ENCODE results near the gene ZNRD2.
A peak's percentile ranks its signal among the peaks of the same experiment; 100 is the strongest.

DNA sequence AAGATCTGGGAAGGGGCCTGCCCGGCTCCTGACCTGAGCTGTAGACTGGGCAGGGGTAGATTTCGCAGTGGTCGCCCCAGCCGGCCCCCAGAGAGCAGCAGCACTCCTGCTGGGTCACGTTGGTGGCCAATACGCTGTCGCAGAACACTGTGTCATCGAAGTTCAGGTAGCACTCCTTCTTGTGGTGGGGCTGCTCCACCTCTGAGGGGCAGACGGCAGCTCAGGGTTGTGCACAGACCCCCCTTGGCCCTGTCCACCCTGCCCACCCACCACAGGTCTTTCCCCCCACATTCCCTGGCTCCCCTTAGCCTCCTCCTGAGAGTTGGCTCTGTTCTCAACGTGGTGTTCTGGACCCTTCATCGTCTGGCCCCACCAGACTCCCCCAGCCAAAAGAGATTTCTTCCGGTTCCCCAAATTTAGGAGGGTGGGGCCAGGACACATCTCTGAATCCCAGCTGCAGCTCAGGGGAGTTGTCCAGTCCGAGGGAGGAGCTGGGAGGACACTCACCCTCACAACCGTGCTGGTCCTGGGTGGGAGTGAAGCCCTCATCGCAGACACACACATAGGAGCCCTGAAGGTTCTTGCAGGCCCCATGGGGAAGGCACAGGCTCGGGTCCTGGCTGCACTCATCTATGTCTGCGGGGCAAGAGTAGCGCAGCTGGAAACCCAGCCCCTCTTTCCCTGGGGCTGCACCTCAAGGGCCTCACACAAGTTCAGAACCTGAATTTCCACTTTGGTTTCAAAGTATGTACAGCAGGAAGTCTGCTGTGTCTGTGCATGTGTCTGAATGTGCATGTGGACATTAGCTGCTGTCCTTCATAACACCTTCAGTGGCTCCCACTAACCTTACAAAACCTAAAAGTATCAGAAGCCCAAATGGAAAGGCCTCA is 28.9 kb upstream of the ZNRD2 start:
- no peak for TF ChIP-seq POLR2A (IDR thresholded peaks at IDR 0.05)
- TF ChIP-seq, protein P1, sequence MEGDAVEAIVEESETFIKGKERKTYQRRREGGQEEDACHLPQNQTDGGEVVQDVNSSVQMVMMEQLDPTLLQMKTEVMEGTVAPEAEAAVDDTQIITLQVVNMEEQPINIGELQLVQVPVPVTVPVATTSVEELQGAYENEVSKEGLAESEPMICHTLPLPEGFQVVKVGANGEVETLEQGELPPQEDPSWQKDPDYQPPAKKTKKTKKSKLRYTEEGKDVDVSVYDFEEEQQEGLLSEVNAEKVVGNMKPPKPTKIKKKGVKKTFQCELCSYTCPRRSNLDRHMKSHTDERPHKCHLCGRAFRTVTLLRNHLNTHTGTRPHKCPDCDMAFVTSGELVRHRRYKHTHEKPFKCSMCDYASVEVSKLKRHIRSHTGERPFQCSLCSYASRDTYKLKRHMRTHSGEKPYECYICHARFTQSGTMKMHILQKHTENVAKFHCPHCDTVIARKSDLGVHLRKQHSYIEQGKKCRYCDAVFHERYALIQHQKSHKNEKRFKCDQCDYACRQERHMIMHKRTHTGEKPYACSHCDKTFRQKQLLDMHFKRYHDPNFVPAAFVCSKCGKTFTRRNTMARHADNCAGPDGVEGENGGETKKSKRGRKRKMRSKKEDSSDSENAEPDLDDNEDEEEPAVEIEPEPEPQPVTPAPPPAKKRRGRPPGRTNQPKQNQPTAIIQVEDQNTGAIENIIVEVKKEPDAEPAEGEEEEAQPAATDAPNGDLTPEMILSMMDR (IDR thresholded peaks at IDR 0.05), result peak in 2 of 6 experiments; percentile 7 to 30
